T-helper 1 cell treated with Interleukin-12 subunit alpha and Interleukin-12 subunit beta and Interleukin-4 antibody, amounts not matched to agents 30 μg/mL and 1 μg/mL, for 36 hours (primary cell): ENCODE data around the gene PDP2.
"Not testable (repeated sequence)": the region's sequence is repeated elsewhere in the genome, so short reads cannot be mapped to it uniquely, and the experiment has no call there.

Source experiments
- H3K27ac Mint-ChIP-seq: one replicate; pipeline ENCODE4 v1.8.0; 2021; ENCODE audit warnings: mild to moderate bottlenecking, mixed read lengths
- H3K27me3 Mint-ChIP-seq: one replicate; pipeline ENCODE4 v1.8.0; 2021; ENCODE audit warnings: low read depth, mixed read lengths
- H3K36me3 Mint-ChIP-seq: one replicate; pipeline ENCODE4 v1.8.0; 2021; ENCODE audit warnings: low read depth, mixed read lengths
- H3K4me1 Mint-ChIP-seq: one replicate; pipeline ENCODE4 v1.8.0; 2021; ENCODE audit warnings: low read depth, mixed read lengths
- H3K4me3 Mint-ChIP-seq: one replicate; pipeline ENCODE4 v1.8.0; 2021; ENCODE audit warnings: mild to moderate bottlenecking, moderate library complexity, mixed read lengths
- H3K9me3 Mint-ChIP-seq: one replicate; pipeline ENCODE4 v1.8.0; 2021; ENCODE audit warnings: mixed read lengths

Gene PDP2

GRCh38 chr16:66934138-66934838, 54.0 kb downstream of the PDP2 start, which contains the start of gene CIAO2B:
CIAO2B (minus strand) TSS chr16:66934402; CDS start chr16:66934364, 38 bp downstream.
- H3K27ac Mint-ChIP-seq: peak within 1 kb of the TSS; percentile 96
- peak within 1 kb of the TSS; percentile 97 for H3K4me3 Mint-ChIP-seq

GRCh38 chr16:66934839-66935313, 54.6 kb downstream of the PDP2 start:
- peaks cover 35% of the 10 kb centered on the region for H3K4me1 Mint-ChIP-seq
- H3K36me3 Mint-ChIP-seq: peaks cover 27% of the 10 kb centered on the region

More at GRCh38 chr16:66934138-66934838, 54.0 kb downstream of the PDP2 start, which contains the start of gene CIAO2B:
- Mint-ChIP-seq H3K36me3 (peaks cover 24% of the 10 kb centered on the region), H3K9me3 (no peaks in the 10 kb centered on the region), H3K27me3 (no peaks in the 10 kb centered on the region), H3K4me1 (peaks cover 35% of the 10 kb centered on the region)

GRCh38 chr16:66935314-66936011, 55.1 kb downstream of the PDP2 start, which contains the start of gene CES2:
CES2 (plus strand) TSS chr16:66935516; CDS start chr16:66935636, 120 bp downstream.
- H3K4me3 Mint-ChIP-seq: peak within 1 kb of the TSS; percentile 97
- H3K27me3 Mint-ChIP-seq: no peaks in the 10 kb centered on the region
- peaks cover 35% of the 10 kb centered on the region for H3K4me1 Mint-ChIP-seq
- peaks cover 28% of the 10 kb centered on the region for H3K36me3 Mint-ChIP-seq
- H3K27ac Mint-ChIP-seq: peak within 1 kb of the TSS; percentile 96
- H3K9me3 Mint-ChIP-seq: no peaks in the 10 kb centered on the region

More at GRCh38 chr16:66934839-66935313, 54.6 kb downstream of the PDP2 start:
- H3K27ac Mint-ChIP-seq: peak overlapping the region; percentile 96
- H3K27me3 Mint-ChIP-seq, H3K9me3 Mint-ChIP-seq: not testable (repeated sequence)
- peak overlapping the region; percentile 97 for H3K4me3 Mint-ChIP-seq

- Mint-ChIP-seq H3K9me3 (no peaks in the 10 kb centered on the region), H3K4me1 (peaks cover 35% of the 10 kb centered on the region), H3K4me3 (peak overlapping the region; percentile 63), H3K36me3 (peaks cover 28% of the 10 kb centered on the region), H3K27me3 (no peaks in the 10 kb centered on the region), H3K27ac (peak overlapping the region; percentile 74)
Measured at GRCh38 chr16:66936462-66936861, 56.1 kb downstream of the PDP2 start.

GRCh38 chr16:66936889-66937554, 56.7 kb downstream of the PDP2 start:
- H3K4me1 Mint-ChIP-seq: peaks cover 33% of the 10 kb centered on the region
- H3K36me3 Mint-ChIP-seq: peaks cover 28% of the 10 kb centered on the region
- no peaks in the 10 kb centered on the region for H3K27me3 Mint-ChIP-seq
- H3K4me3 Mint-ChIP-seq: peak overlapping the region; percentile 63
- H3K9me3 Mint-ChIP-seq: no peaks in the 10 kb centered on the region
- peak overlapping the region; percentile 74 for H3K27ac Mint-ChIP-seq

GRCh38 chr16:66937725-66938337, 57.5 kb downstream of the PDP2 start:
- Mint-ChIP-seq H3K27me3 (no peaks in the 10 kb centered on the region), H3K36me3 (peaks cover 32% of the 10 kb centered on the region), H3K27ac (peak overlapping the region; percentile 46), H3K9me3 (no peaks in the 10 kb centered on the region), H3K4me3 (no peak overlapping the region), H3K4me1 (peaks cover 29% of the 10 kb centered on the region)

GRCh38 chr16:66939366-66939765, 59.1 kb downstream of the PDP2 start:
- Mint-ChIP-seq H3K4me1 (peaks cover 19% of the 10 kb centered on the region), H3K27ac (no peak overlapping the region), H3K9me3 (no peaks in the 10 kb centered on the region), H3K27me3 (no peaks in the 10 kb centered on the region), H3K36me3 (peaks cover 23% of the 10 kb centered on the region), H3K4me3 (no peak overlapping the region)

GRCh38 chr16:66940236-66940635, 59.9 kb downstream of the PDP2 start:
- Mint-ChIP-seq H3K4me1 (peaks cover 16% of the 10 kb centered on the region), H3K4me3 (no peak overlapping the region)

More at GRCh38 chr16:66940236-66940635, 59.9 kb downstream of the PDP2 start:
- no peaks in the 10 kb centered on the region for H3K27me3 Mint-ChIP-seq
- no peak overlapping the region for H3K27ac Mint-ChIP-seq
- H3K36me3 Mint-ChIP-seq: peaks cover 23% of the 10 kb centered on the region
- H3K9me3 Mint-ChIP-seq: no peaks in the 10 kb centered on the region
